GM12878 (cell line): ENCODE results near the gene SNW1. TPM values are rescaled to one million over a fixed set of nuclear protein-coding genes. Genes with fewer than 3 reads are reported as not detected.

ENCODE experiments used
- ATAC-seq: fragments of 200-7000 bp; cut with Tn5 transposase; 3 replicates; pipeline ENCODE4 v1.9.1; 2020; ENCODE audit warnings: mild to moderate bottlenecking, moderate library complexity
- BruUV-seq: library from RNA; stranded (reverse); fragments of 400-500 nt; replicated peaks from 2 replicates; lab custom pipeline; 2021; lab: Mats Ljungman, UMichigan
- CTCF ChIA-PET: fragments of 300-600 bp; sonication (Branson Sonifier 250); formaldehyde crosslinking; extraction: SDS; loops from one replicate; lab custom pipeline; 2021; ENCODE audit warnings: inconsistent platforms; lab: Yijun Ruan, JAX
- POLR2A ChIA-PET: fragments of 350-600 bp; formaldehyde crosslinking; extraction: SDS; loops from one replicate; lab custom pipeline; 2021; ENCODE audit warnings: inconsistent platforms; lab: Charles Lee
- RAD21 ChIA-PET: fragments of 300-600 bp; sonication (Branson Sonifier 250); formaldehyde crosslinking; loops from one replicate; lab custom pipeline; 2023; ENCODE audit warnings: antibody characterized with exemption; ENCODE audit not compliant: unreplicated experiment; lab: Charles Lee
- SMC1A ChIA-PET: fragments of 300-600 bp; sonication (Branson Sonifier 250); formaldehyde crosslinking; loops from one replicate; lab custom pipeline; 2023; ENCODE audit not compliant: unreplicated experiment, uncharacterized antibody; lab: Charles Lee
- DNase-seq: peaks from one replicate; pipeline ENCODE4 v3.0.0-alpha.2; 2011; ENCODE audit warnings: low read depth, low spot score
- FAIRE-seq: peaks from 3 replicates; lab custom pipeline; 2011; peaks lifted over from hg19 to GRCh38; lab: Jason Lieb, UNC
- H2AFZ ChIP-seq: 2 replicates; pipeline ENCODE4 v1.6.0; 2011; ENCODE audit warnings: low read depth, low read length, control low read depth; ENCODE audit not compliant: control insufficient read depth
- H3K27ac ChIP-seq: 2 replicates; pipeline ENCODE4 v1.5.1; 2011; ENCODE audit warnings: control low read depth; ENCODE audit not compliant: control insufficient read depth, insufficient read depth
- H3K27me3 ChIP-seq, 2 experiments: replicated peaks in 1 of 2; 2 replicates each; pipeline versions ENCODE4 v1.6.0 to v1.6.1; 2011; ENCODE audit warnings: low read length in 1 of 2; ENCODE audit not compliant: control insufficient read depth in 2 of 2, insufficient read depth in 2 of 2
- H3K36me3 ChIP-seq, 2 experiments: 2 replicates each; pipeline ENCODE4 v1.5.1; 2011; ENCODE audit warnings: low read length in 1 of 2; ENCODE audit not compliant: control insufficient read depth in 2 of 2, insufficient read depth in 2 of 2
- H3K4me1 ChIP-seq: 2 replicates; pipeline ENCODE4 v1.6.1; 2011; ENCODE audit warnings: mild to moderate bottlenecking, low read length, moderate library complexity, mixed read lengths; ENCODE audit not compliant: control insufficient read depth, insufficient read depth
- H3K4me2 ChIP-seq: 2 replicates; pipeline ENCODE4 v1.6.0; 2011; ENCODE audit warnings: control low read depth; ENCODE audit not compliant: control insufficient read depth, insufficient read depth
- H3K4me3 ChIP-seq: fragments of 200-600 bp; sonication (generic); 2 replicates; pipeline ENCODE4 v1.5.1; 2016
- H3K79me2 ChIP-seq: 2 replicates; pipeline ENCODE4 v1.6.0; 2011; ENCODE audit warnings: low read length; ENCODE audit not compliant: control insufficient read depth, insufficient read depth
- H3K9ac ChIP-seq: 2 replicates; pipeline ENCODE4 v1.8.0; 2011; ENCODE audit warnings: low read length, control low read depth, mixed read lengths; ENCODE audit not compliant: control insufficient read depth, insufficient read depth
- H3K9me3 ChIP-seq: replicated peaks from 3 replicates; pipeline ENCODE4 v1.5.1; 2011; ENCODE audit warnings: mild to moderate bottlenecking, low read length; ENCODE audit not compliant: control insufficient read depth, insufficient read depth
- H4K20me1 ChIP-seq: 2 replicates; pipeline ENCODE4 v1.6.0; 2011; ENCODE audit not compliant: control insufficient read depth, insufficient read depth
- ATF2 ChIP-seq: IDR thresholded peaks from 2 replicates; pipeline ENCODE4 v1.6.1; 2012; ENCODE audit warnings: low read length, inconsistent platforms
- CBX3 ChIP-seq: fragments of 200-600 bp; sonication (generic); IDR thresholded peaks from 2 replicates; pipeline ENCODE4 v1.6.1; 2016; ENCODE audit warnings: low read depth, borderline replicate concordance
- CHD4 ChIP-seq: fragments of 200-600 bp; sonication (generic); IDR thresholded peaks from 2 replicates; pipeline ENCODE4 v1.6.1; 2016; ENCODE audit warnings: mild to moderate bottlenecking
- ELK1 ChIP-seq: IDR thresholded peaks from 2 replicates; pipeline ENCODE4 v1.6.1; 2012; ENCODE audit warnings: low read depth, low read length, improper control_type of control experiment
- HCFC1 ChIP-seq: fragments of 150-350 bp; IDR thresholded peaks from 2 replicates; pipeline ENCODE4 v1.6.1; 2014; ENCODE audit warnings: low read length
- HDGF ChIP-seq: fragments of 450-650 bp; IDR thresholded peaks from 2 replicates; pipeline ENCODE4 v1.6.1; 2016; ENCODE audit warnings: antibody characterized with exemption
- MLLT1 ChIP-seq: fragments of 450-650 bp; IDR thresholded peaks from 2 replicates; pipeline ENCODE4 v1.6.1; 2016; ENCODE audit warnings: mild to moderate bottlenecking
- NFIC ChIP-seq: IDR thresholded peaks from 2 replicates; pipeline ENCODE4 v1.6.1; 2012; ENCODE audit warnings: low read depth, mild to moderate bottlenecking, inconsistent platforms, low read length, moderate library complexity
- NFXL1 ChIP-seq: fragments of 450-650 bp; IDR thresholded peaks from 2 replicates; pipeline ENCODE4 v1.6.1; 2017; ENCODE audit warnings: antibody characterized with exemption, mild to moderate bottlenecking, borderline replicate concordance
- NRF1 ChIP-seq: conservative IDR thresholded peaks from 2 replicates; pipeline ENCODE4 v1.6.1; 2011; ENCODE audit warnings: mild to moderate bottlenecking, low read depth, low read length, improper control_type of control experiment
- SIX5 ChIP-seq: IDR thresholded peaks from 2 replicates; pipeline ENCODE4 v1.6.1; 2011; ENCODE audit warnings: mild to moderate bottlenecking, low read depth, low read length, moderate library complexity; ENCODE audit not compliant: severe bottlenecking
- SP1 ChIP-seq: IDR thresholded peaks from one replicate; pipeline ENCODE4 v1.6.1; 2011; ENCODE audit warnings: low read depth, low read length
- SREBF1 ChIP-seq: IDR thresholded peaks from 2 replicates; pipeline ENCODE4 v1.6.1; 2012; ENCODE audit warnings: mild to moderate bottlenecking, low read length
- ZBTB33 ChIP-seq: fragments of 450-650 bp; IDR thresholded peaks from 2 replicates; pipeline ENCODE4 v1.6.1; 2017; ENCODE audit warnings: mild to moderate bottlenecking
- WGBS: methylation state at CpG from one replicate; pipeline ENCODE4 v1.1.6; 2016; ENCODE audit warnings: low lambda C conversion rate; ENCODE audit not compliant: insufficient replicate concordance, insufficient coverage; ENCODE audit errors: missing lambda C conversion rate; 5-methylcytosine and 5-hydroxymethylcytosine counted together
- in situ Hi-C: fragments of 300-500 bp; cut with MboI; formaldehyde crosslinking; loops from 9 replicates; pipeline ENCODE4 v1.14.3; 2018; ENCODE audit warnings: mixed read lengths
- intact Hi-C: fragments of 100-400 bp; cut with micrococcal nuclease; formaldehyde crosslinking; loops from one replicate; pipeline ENCODE4 v1.14.2; 2022; ENCODE audit not compliant: unreplicated experiment
- polyA plus RNA-seq, 11 experiments: library from polyadenylated mRNA; depleted of rRNA in 4 of 11; unstranded in 6 of 11; stranded (reverse) in 5 of 11; fragments of >200 nt; fragmentation: Nextera tagmentation in 4 of 11; fragmentation: Illumina TruSeq in 1 of 11; extraction: Ambion mirVana in 4 of 11; extraction: Trizol in 1 of 11; gene quantifications; 1 replicate in 1 of 11; 2 replicates in 10 of 11; pipeline versions ENCODE4 v1.2.1 to v1.2.3, GENCODE V29; 2011 to 2016; ENCODE audit warnings: inconsistent platforms in 2 of 11, missing spikeins in 2 of 11, low read depth in 1 of 11
- total RNA-seq, 4 experiments: library from RNA; depleted of rRNA in 3 of 4; stranded (reverse); fragments of >200 nt in 3 of 4; fragmentation: Illumina TruSeq in 1 of 4; extraction: Trizol in 1 of 4; gene quantifications; 2 replicates each; pipeline versions ENCODE4 v1.2.1 to v1.2.3, GENCODE V29; 2013 to 2021

Gene SNW1
- total and polyA plus RNA-seq, 10 of the 15 experiments (the other 5 are each of a cell fraction or from before 2014, with no cell fraction given) = 56.6 to 109 (median 75.7) TPM

- TF ChIP-seq ELK1 (no peak), ZBTB33 (no peak)
Measured at GRCh38 chr14:77763316-77763715, 2.4 kb upstream of the SNW1 start (continued).

GRCh38 chr14:77761205-77761931, 412 bp upstream of the SNW1 start:
- POLR2A ChIA-PET = interaction anchor here (0.5 to 1.4 kb wide), 7 partner anchors 9 to 194 kb away, joined by 3 to 4 read pairs (median 3); partner anchors contain the start of gene ADCK1
- Histone ChIP-seq H3K27ac (peak overlapping the region; percentile 82), H2AFZ (peak overlapping the region; percentile 98), H3K4me1 (peaks cover 2% of the 10 kb centered on the region), H3K4me2 (peak overlapping the region; percentile 81), H4K20me1 (no peaks in the 10 kb centered on the region), H3K36me3 (no peaks in the 10 kb centered on the region), H3K79me2 (peaks cover 36% of the 10 kb centered on the region), H3K4me3 (peak overlapping the region; percentile 88), H3K27me3 (no peaks in the 10 kb centered on the region), H3K9me3 (no peaks in the 10 kb centered on the region), H3K9ac (peak overlapping the region; percentile 84)
- CTCF ChIA-PET = interaction anchor here (1.1 to 2.3 kb wide), 5 partner anchors 10 to 303 kb away, joined by 3 to 11 read pairs (median 4); partner anchors contain the start of genes ADCK1 and AHSA1
- ATAC-seq (peak; percentile 21), FAIRE-seq (peak; percentile 85), DNase-seq (peak; percentile 84)
- in situ Hi-C loops = no loop called here
- BruUV-seq = TSS peak; percentile 80
- intact Hi-C loops = loop anchor here (1.0 to 2.0 kb wide), 3 partner anchors 39 to 305 kb away; partner anchors contain the start of genes ADCK1, ALKBH1, SLIRP and VIPAS39
- 1% methylated on average over 24 of the region's 24 CpGs for WGBS
- SMC1A ChIA-PET = interaction anchor here (0.6 to 1.5 kb wide), 9 partner anchors 9 to 49 kb away, joined by 3 to 5 read pairs (median 3); partner anchors contain the start of gene ADCK1
- RAD21 ChIA-PET = interaction anchor here (1.3 to 1.5 kb wide), 2 partner anchors 42 to 302 kb away, joined by 3 read pairs; no protein-coding TSS in a partner anchor
- TF ChIP-seq HCFC1 = peak; percentile 94
- TF ChIP-seq SIX5 = peak; percentile 89
- TF ChIP-seq HDGF = no peak
- TF ChIP-seq SP1 = peak; percentile 3
- TF ChIP-seq NRF1 = peak; percentile 88
- no peak for TF ChIP-seq ATF2
- no peak for TF ChIP-seq CBX3
- TF ChIP-seq SREBF1 = peak; percentile 40
- TF ChIP-seq MLLT1 = peak; percentile 87
- TF ChIP-seq NFIC = 0 out of 2 replicates have a peak, but pooled peaks have one; percentile 9
- 0 out of 2 replicates have a peak, but pooled peaks have one; percentile 53 for TF ChIP-seq ELK1
- no peak for TF ChIP-seq CHD4
- no peak for TF ChIP-seq NFXL1
